ENCODE results near the gene ISM2. TPM values are rescaled to one million over a fixed set of nuclear protein-coding genes. Genes with fewer than 3 reads are reported as not detected.
A peak's percentile ranks its signal among the peaks of the same experiment; 100 is the strongest.

Gene ISM2
- total RNA-seq, 1 donor from 2014 or later: under 0.01 TPM

DNA sequence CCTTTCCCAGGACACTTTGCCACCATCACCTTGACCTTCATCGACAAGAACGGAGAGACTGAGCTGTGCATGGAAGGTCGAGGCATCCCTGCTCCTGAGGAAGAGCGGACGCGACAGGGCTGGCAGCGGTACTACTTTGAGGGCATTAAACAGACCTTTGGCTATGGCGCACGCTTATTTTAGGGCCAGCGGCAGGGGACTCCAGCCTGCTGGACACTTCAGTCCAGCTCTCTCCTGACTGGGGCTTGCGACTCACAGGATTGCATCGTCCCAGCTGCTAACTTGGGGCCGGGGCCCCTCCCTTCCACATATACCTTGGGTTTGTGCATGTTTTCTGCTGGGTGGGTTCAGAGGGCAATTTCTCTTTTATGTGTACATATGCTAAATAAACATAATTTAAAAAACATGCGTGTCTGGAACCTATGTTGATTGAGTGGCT lies 29.5 kb downstream of the ISM2 start:
- no peak for DNase-seq (ENCODE audit: low read depth in 2 of 2)

DNA sequence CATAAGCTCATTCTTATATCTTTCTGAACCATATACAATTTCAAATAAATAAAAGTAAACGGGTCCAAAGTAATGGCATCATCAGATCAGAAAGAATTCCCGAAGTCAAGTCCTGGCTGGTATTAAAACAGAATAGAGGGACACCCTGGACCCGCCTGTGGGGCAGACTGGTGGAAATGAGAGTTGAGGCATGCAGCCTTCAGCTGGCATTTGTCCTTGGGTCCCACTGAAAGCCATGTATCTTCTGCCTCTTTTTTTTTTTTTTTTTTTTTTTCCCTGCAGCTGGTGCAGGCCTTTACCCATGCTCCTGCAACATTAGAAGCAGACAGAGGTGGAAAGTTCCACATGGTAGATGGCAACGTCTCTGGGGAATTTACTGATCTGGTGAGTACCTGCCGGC lies 30.8 kb downstream of the ISM2 start:
- no peak for DNase-seq (ENCODE audit: low read depth in 2 of 2)

DNA sequence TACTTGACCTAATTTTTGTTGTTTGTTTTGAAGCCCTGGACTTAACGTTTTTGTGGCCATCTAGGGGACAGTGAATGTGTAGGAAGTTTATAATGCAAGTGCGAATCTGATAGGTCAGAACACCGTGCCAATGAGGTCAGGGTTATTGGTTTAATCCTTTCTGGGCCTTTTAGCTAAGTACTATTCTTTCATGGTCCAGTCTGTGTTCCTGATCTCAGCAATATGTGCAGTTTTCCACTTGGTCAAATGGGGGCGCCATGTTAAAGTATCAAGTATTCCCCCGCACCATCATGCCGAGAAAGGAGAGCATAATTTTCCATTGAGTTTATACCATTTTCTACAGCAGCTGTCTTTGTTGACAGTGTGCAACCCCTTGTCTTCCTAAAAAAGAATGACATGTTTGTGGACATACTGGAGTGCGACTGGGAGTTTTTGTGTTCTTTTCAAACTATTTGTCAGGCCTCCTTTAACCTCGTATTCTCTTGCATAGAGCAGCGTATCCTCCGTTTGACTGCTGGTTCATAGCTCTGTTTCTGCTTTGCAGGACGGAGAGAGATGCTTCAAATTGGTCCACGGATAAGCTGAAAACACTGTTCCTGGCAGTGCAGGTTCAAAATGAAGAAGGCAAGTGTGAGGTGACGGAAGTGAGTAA lies 39.4 kb downstream of the ISM2 start:
- DNase-seq (ENCODE audit: low read depth in 2 of 2): peak; percentile 71 to 86

DNA sequence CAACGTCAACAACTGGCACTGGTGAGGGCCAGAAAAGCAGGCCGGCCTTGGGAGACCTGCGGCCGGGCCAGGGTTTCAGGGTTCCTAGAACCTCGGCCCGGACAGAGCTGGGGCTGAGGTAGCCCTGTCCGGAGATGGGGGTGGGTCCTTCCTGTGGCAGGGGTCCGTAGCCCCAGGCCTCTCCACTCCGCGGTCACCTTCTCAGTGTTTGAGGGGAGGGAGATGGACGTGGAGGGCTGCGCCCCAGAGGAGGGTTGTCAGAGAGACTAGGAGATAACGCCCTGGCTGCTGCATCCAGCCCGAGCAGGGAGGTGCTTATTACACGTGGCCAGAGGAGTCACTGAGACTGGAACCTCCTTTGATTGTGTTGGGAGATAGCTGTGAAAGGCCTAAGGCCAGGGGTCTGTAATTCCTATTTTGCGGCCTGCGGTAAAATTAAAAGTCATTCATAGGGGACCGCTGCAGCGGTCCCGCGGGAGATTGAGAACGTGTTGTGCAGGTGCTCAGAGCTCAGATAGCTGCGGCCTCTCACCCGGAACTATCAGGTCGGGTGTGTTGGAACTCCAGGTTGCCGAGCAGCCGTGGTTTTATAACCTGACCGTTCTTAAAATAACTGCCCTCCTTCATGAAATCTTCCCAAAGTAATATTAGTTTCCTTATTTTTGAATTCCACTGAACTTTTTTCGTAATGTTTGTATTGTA lies 40.2 kb downstream of the ISM2 start:
- peak in 1 of 2 donors; percentile 52 for DNase-seq (ENCODE audit: low read depth in 2 of 2)

DNA sequence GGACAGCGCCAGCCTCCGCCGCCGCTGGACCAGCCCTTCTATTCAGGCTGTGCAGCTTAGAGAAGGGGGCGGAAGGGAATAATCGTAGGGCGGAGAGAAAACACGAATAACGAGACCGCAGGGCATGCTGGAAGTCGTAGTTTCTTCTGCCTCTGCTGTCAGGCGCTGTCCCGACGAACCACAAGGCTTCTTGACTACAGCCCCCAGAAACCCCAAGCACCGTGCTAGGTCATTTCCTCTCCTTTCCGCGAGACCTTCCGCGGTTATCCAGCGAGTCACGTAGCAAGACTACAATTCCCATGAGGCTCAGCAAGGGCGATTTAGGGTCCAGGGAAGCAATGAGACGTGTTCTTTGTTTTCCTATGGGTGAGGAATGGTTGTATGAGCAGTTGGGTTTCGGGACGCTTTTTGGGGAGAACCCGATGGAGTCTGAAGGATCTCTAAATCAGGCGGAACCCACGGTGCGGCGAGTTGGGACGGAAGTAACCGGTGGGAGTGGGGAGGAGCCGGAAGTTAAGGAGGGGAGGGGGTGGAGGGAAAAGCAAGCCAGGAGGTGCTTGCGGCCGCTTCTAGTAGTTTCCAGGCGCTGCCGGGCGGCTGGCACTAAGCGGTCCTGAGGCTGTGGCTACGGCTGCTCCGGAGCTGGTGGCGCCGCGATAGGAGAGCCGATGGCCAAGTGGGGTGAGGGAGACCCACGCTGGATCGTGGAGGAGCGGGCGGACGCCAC lies 40.9 kb downstream of the ISM2 start, which contains the start of the genes AHSA1 and VIPAS39:
TSS of gene AHSA1 (plus strand) at position 572 of the 727 bp plus-strand sequence. CDS start at position 669, 97 bp downstream.
TSS of gene VIPAS39 (minus strand) at position 80 of the 727 bp plus-strand sequence. CDS start 3,499 bp downstream, outside the sequence.
- DNase-seq (ENCODE audit: low read depth in 2 of 2): peak; percentile 99 to 100

DNA sequence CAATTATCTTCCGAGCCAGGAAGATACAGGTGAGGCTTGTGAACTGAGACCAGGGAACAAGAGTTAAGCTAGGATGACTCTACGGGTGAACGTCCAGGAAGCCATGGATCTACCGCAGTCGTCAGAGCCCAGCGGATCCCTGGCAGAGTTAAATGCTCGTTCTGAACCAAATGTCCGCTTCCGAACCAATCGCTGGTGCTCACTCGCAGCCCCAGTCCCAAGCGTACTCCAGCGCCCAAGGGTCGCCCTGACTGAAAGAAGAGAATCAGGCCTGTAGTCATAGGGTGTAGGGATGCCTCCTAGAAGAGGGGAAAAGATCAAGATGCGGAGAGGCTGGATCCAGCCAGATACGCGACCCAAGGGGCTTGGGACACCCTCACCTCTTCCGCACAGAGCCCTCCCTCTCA lies 41.5 kb downstream of the ISM2 start:
- peak in 1 of 2 donors; percentile 67 for DNase-seq (ENCODE audit: low read depth in 2 of 2)

DNA sequence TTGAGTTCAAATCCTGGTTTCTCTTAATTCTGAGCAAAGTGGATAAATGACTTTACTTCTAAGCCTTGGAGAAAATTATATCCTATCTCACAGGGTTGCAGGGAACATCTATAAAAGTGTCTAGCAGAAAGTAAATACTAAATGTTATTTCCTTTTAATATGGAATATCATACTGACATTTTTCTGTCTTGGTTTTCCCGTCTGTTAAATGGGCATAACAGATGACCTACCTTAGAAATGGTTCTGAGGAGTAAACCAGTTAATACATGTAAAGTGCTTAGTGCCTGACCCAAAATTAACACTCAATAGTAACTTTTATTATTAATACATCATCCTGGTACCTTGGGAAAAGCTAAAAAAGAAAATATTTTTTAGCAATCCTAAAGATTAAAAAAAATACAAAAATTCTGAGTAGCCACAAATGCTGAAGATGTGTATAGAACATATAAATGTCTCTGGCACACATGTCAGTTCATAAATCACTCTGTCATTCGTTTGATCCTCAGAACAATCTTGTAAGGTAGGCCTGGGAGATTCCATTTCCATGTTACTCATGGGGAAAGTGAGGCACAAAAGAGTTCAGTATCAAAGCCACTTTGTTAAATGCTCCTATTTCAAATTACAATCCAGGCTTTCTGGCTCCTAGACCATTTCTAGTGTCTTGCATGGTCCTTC lies 42.5 kb downstream of the ISM2 start:
- no peak for DNase-seq (ENCODE audit: low read depth in 2 of 2)

DNA sequence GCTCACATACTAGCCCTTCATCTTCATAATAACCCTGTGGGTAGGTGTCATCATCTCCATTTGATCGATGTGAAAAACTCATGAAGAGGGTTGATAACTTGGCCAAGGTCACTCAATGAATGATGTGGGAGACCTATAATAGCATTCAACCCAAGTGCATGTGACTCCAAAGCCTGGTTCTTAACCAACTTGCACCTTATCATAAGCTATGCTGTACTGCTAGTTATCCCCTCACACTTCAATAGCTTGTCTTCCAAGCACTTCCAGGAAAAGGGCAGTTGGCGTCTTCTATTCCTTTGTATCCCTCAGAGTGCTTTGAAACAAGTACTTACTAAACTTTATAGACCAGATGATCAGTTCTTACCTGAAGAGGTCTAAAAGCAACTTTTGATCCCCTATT lies 56.4 kb downstream of the ISM2 start:
- DNase-seq (ENCODE audit: low read depth in 2 of 2): no peak

DNA sequence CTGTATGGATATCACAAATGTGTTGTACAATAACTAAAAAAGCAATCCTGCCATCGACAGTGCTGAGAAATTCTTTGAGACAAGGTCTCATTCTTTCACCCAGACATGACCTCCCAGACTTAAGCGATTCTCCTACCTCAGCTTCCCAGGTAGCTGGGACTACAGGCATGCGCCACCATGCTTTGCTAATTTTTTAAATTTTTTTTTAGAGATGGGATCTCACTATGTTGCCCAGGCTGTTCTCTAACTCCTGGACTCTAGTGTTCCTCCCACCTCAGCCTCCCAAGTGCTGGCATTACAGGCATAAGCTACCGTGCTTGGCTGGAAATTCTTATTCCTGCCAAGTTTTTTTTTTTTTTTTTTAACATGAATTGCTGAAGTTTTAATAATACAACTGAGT lies 58.8 kb downstream of the ISM2 start:
- DNase-seq (ENCODE audit: low read depth in 2 of 2): no peak

DNA sequence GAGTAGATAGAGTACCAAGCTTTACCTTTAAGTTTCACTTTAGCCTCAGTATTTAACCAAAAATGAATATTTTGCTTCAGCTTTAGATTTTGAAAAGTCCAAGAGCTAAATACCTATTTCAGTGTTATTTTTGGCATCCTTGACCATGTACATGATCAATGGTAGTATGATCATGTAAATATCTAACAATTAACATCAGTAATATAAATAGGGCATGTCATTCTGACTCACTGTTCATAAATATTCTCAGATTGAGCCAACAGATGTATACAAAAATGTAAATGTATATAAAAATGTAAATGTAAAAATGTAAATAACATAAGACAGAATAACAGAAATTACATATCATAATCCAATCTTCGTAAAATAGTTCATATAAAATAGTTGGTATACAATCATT lies 60.0 kb downstream of the ISM2 start:
- DNase-seq (ENCODE audit: low read depth in 2 of 2): no peak

DNA sequence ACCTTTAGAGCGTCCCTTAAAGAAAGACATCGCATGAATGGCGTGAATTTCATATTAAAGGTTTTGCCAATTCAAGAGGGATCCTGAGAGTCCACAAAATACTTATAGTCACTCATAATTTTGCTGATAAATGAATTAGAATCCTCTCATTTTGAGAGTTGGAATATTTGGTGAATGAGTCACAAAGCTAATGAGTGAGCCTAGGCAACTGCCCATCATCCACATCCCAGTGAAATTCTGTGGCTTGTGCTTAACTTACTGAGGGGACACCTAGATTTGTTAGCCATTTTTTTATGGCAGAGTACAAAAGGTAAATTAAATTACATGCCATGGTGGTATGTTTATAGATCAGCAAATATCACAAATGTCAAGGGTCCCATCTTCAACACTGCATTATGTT lies 62.6 kb downstream of the ISM2 start:
- no peak for DNase-seq (ENCODE audit: low read depth in 2 of 2)

DNA sequence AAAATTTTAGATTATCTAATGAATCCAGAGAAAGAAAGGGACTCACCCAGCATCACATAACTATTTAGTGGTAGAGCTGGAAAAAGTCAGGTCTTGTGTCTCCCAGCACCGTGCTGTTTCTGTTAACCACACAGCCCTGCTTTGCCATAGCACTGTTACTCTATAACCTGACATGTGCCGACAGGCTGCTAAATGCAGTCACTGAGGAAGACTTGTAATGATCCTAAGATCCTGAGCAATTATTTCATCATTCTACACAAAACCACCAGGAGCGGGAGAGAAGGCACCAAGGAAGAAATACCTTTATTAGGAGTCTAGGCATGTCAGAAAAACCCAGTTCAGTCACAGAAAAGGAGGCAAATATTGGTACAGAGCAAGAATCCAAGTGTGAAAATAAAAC lies 72.2 kb downstream of the ISM2 start:
- no peak for DNase-seq (ENCODE audit: low read depth in 2 of 2)

DNA sequence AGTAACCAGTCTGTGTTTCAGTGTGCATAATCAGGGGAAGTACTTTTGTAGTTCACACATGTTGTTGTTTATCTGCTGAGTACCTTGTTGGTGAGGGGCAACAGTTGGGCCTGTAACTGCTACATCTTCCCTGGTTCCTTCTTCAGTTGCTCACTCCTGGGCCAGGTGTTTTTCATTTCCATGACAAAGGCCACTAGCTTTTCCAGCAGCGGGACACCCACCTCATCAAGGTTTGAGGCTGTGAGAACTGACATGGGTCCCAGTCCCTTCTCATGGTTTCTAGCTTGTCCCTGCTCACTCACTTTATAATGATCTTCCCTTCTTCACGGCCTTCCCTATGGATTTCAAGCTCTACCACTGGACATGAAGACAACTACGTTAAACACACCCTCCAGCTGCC lies 73.8 kb downstream of the ISM2 start:
- DNase-seq (ENCODE audit: low read depth in 2 of 2): no peak

Other genes with a start within 250 kb of the ISM2 start
- not detected in 2 replicates for gene NGB, start 227.6 kb downstream of the ISM2 start, total RNA-seq
- 7.8 and 9.0 TPM in 2 replicates for gene POMT2, start 177.9 kb downstream of the ISM2 start, total RNA-seq
- 24.5 and 32.4 TPM in 2 replicates for gene GSTZ1, start 177.8 kb downstream of the ISM2 start, total RNA-seq
- 8.3 and 8.7 TPM in 2 replicates for gene TMED8, start 121.7 kb downstream of the ISM2 start, total RNA-seq
- 0.38 and 1.0 TPM in 2 replicates for gene SAMD15, start 121.4 kb downstream of the ISM2 start, total RNA-seq
- 0.13 and 0.26 TPM in 2 replicates for gene NOXRED1, start 75.3 kb downstream of the ISM2 start, total RNA-seq
- gene VIPAS39, start 41.2 kb downstream of the ISM2 start, total RNA-seq: 25.2 and 25.9 TPM in 2 replicates
- 69.7 and 73.0 TPM in 2 replicates for gene AHSA1, start 40.7 kb downstream of the ISM2 start, total RNA-seq
- gene SPTLC2, start 117.8 kb upstream of the ISM2 start, total RNA-seq: 60.2 and 68.7 TPM in 2 replicates
- 6.9 and 9.0 TPM in 2 replicates for gene ALKBH1, start 209.2 kb upstream of the ISM2 start, total RNA-seq
- gene SLIRP, start 209.3 kb upstream of the ISM2 start, total RNA-seq: 80.4 and 161 TPM in 2 replicates

Measured in dermis microvascular lymphatic vessel endothelial cell (primary cell).